Keratinocyte (primary cell): Measurements from ENCODE around the gene CREB3.

Experiments used
- CTCF ChIP-seq, 3 experiments: IDR thresholded peaks in 1 of 3; conservative IDR thresholded peaks in 1 of 3; optimal IDR thresholded peaks in 1 of 3; 2 replicates in 2 of 3; 3 replicates in 1 of 3; pipeline versions ENCODE3 to v1.5.1; 2011; ENCODE audit warnings: low read length in 3 of 3, mild to moderate bottlenecking in 3 of 3, moderate library complexity in 2 of 3, control low read depth in 1 of 3, inconsistent platforms in 1 of 3; ENCODE audit not compliant: insufficient read depth in 2 of 3; ENCODE audit errors: extremely low read depth in 1 of 3
- EZH2 ChIP-seq: IDR thresholded peaks from one replicate; pipeline ENCODE4 v1.6.1; 2012; ENCODE audit warnings: inconsistent platforms, mild to moderate bottlenecking, low read length, moderate library complexity

- no peak for TF ChIP-seq CTCF (optimal IDR thresholded peaks at IDR 0.05 in 1 of 3, IDR thresholded peaks at IDR 0.05 in 1 of 3, conservative IDR thresholded peaks at IDR 0.05 in 1 of 3; ENCODE audit: extremely low read depth in 1 of 3, insufficient read depth in 2 of 3, low read length in 3 of 3)
- TF ChIP-seq EZH2 = no peak
Measured at GRCh38 chr9:35700942-35701341, 31.5 kb upstream of the CREB3 start.
